ENCODE measurements around the gene BEND7. TPM values are rescaled to one million over a fixed set of nuclear protein-coding genes. Genes with fewer than 3 reads are reported as not detected.
A peak's percentile ranks its signal among the peaks of the same experiment; 100 is the strongest.
"Not testable (repeated sequence)": the region's sequence is repeated elsewhere in the genome, so short reads cannot be mapped to it uniquely, and the experiment has no call there.

Gene BEND7
- total RNA-seq, 2 experiments from 2014 or later: not detected

- H3K27me3 Mint-ChIP-seq: peaks cover 30% of the 10 kb centered on the region
- CTCF ChIA-PET: interaction anchor here (0.6 to 1.9 kb wide), 2 partner anchors 20 to 98 kb away, joined by 3 to 8 read pairs; no protein-coding TSS in a partner anchor
Measured at GRCh38 chr10:13537985-13538384, 9.2 kb upstream of the BEND7 start.

GRCh38 chr10:13536674-13537366 lies 8.0 kb upstream of the BEND7 start:
- intact Hi-C loops (cut with micrococcal nuclease): loop anchor here (1.0 kb wide), 1 partner anchor 165 kb away; no protein-coding TSS in a partner anchor
- CTCF ChIA-PET: interaction anchor here (0.7 to 1.9 kb wide), 8 partner anchors 9 to 376 kb away, joined by 3 to 17 read pairs (median 3); no protein-coding TSS in a partner anchor
- Mint-ChIP-seq H3K4me3 (no peak overlapping the region), H3K27ac (no peak overlapping the region), H3K9me3 (no peaks in the 10 kb centered on the region), H3K36me3 (no peaks in the 10 kb centered on the region), H3K27me3 (peaks cover 35% of the 10 kb centered on the region), H3K4me1 (ENCODE audit: low read depth) (no peaks in the 10 kb centered on the region)
- POLR2A ChIA-PET: interaction anchor here (1.0 kb wide), 1 partner anchor 103 kb away, joined by 3 read pairs; no protein-coding TSS in a partner anchor
- peak; percentile 53 for DNase-seq

More at GRCh38 chr10:13537985-13538384, 9.2 kb upstream of the BEND7 start:
- H3K9me3 Mint-ChIP-seq; DNase-seq; H3K27ac Mint-ChIP-seq; intact Hi-C loops (cut with micrococcal nuclease); POLR2A ChIA-PET; H3K36me3 Mint-ChIP-seq; H3K4me3 Mint-ChIP-seq; H3K4me1 Mint-ChIP-seq (ENCODE audit: low read depth): not testable (repeated sequence)

GRCh38 chr10:13535346-13535745 lies 6.5 kb upstream of the BEND7 start:
- Mint-ChIP-seq H3K36me3 (no peaks in the 10 kb centered on the region), H3K9me3 (no peaks in the 10 kb centered on the region), H3K4me1 (ENCODE audit: low read depth) (no peaks in the 10 kb centered on the region), H3K27me3 (peaks cover 33% of the 10 kb centered on the region), H3K4me3 (no peak overlapping the region), H3K27ac (no peak overlapping the region)
- POLR2A ChIA-PET: interaction anchor here (0.6 kb wide), 1 partner anchor 108 kb away, joined by 4 read pairs; no protein-coding TSS in a partner anchor
- no peak for DNase-seq
- intact Hi-C loops (cut with micrococcal nuclease): no loop called here
- CTCF ChIA-PET: no interaction called here

- CTCF ChIA-PET: no interaction called here
- Mint-ChIP-seq H3K4me1 (ENCODE audit: low read depth) (peaks cover 2% of the 10 kb centered on the region), H3K4me3 (no peak overlapping the region), H3K27ac (no peak overlapping the region), H3K9me3 (no peaks in the 10 kb centered on the region), H3K27me3 (peaks cover 48% of the 10 kb centered on the region), H3K36me3 (no peaks in the 10 kb centered on the region)
- DNase-seq: no peak
- intact Hi-C loops (cut with micrococcal nuclease): no loop called here
- POLR2A ChIA-PET: no interaction called here
Measured at GRCh38 chr10:13529714-13529973, 830 bp upstream of the BEND7 start.

GRCh38 chr10:13528123-13528874 lies 515 bp downstream of the BEND7 start:
- ChIA-PET CTCF (interaction anchor here (1.8 kb wide), 1 partner anchor 9 kb away, joined by 4 read pairs; no protein-coding TSS in a partner anchor), POLR2A (no interaction called here)
- H3K4me1 Mint-ChIP-seq (ENCODE audit: low read depth): peaks cover 2% of the 10 kb centered on the region
- no peaks in the 10 kb centered on the region for H3K9me3 Mint-ChIP-seq
- no peak for DNase-seq
- intact Hi-C loops (cut with micrococcal nuclease): no loop called here
- H3K27ac Mint-ChIP-seq: no peak overlapping the region
- peak overlapping the region; percentile 31 for H3K4me3 Mint-ChIP-seq
- H3K27me3 Mint-ChIP-seq: peaks cover 54% of the 10 kb centered on the region
- H3K36me3 Mint-ChIP-seq: no peaks in the 10 kb centered on the region

GRCh38 chr10:13527864-13528122 lies 1.0 kb downstream of the BEND7 start:
- intact Hi-C loops (cut with micrococcal nuclease): no loop called here
- H3K27ac Mint-ChIP-seq: no peak overlapping the region
- H3K27me3 Mint-ChIP-seq: peaks cover 53% of the 10 kb centered on the region
- H3K4me3 Mint-ChIP-seq: peak overlapping the region; percentile 31
- no peaks in the 10 kb centered on the region for H3K36me3 Mint-ChIP-seq
- no peak for DNase-seq
- H3K4me1 Mint-ChIP-seq (ENCODE audit: low read depth): peaks cover 2% of the 10 kb centered on the region
- no peaks in the 10 kb centered on the region for H3K9me3 Mint-ChIP-seq
- CTCF ChIA-PET: interaction anchor here (0.6 to 1.8 kb wide), 2 partner anchors 9 to 63 kb away, joined by 3 to 4 read pairs; no protein-coding TSS in a partner anchor
- POLR2A ChIA-PET: no interaction called here

- DNase-seq: no peak
- peak overlapping the region; percentile 31 for H3K4me3 Mint-ChIP-seq
- CTCF ChIA-PET: interaction anchor here (0.6 to 1.8 kb wide), 3 partner anchors 10 to 155 kb away, joined by 3 to 4 read pairs (median 4); no protein-coding TSS in a partner anchor
- no peak overlapping the region for H3K27ac Mint-ChIP-seq
- no peaks in the 10 kb centered on the region for H3K36me3 Mint-ChIP-seq
- intact Hi-C loops (cut with micrococcal nuclease): no loop called here
- H3K27me3 Mint-ChIP-seq: peaks cover 55% of the 10 kb centered on the region
- H3K9me3 Mint-ChIP-seq: no peaks in the 10 kb centered on the region
- POLR2A ChIA-PET: interaction anchor here (0.6 kb wide), 1 partner anchor 158 kb away, joined by 3 read pairs; no protein-coding TSS in a partner anchor
- peaks cover 2% of the 10 kb centered on the region for H3K4me1 Mint-ChIP-seq (ENCODE audit: low read depth)
Measured at GRCh38 chr10:13526948-13527863, 1.6 kb downstream of the BEND7 start.

- Mint-ChIP-seq H3K27me3 (peaks cover 50% of the 10 kb centered on the region), H3K36me3 (no peaks in the 10 kb centered on the region)
- CTCF ChIA-PET: no interaction called here
Measured at GRCh38 chr10:13525663-13526062, 3.2 kb downstream of the BEND7 start.

GRCh38 chr10:13521026-13521425 lies 7.8 kb downstream of the BEND7 start:
- Mint-ChIP-seq H3K4me1 (ENCODE audit: low read depth) (no peaks in the 10 kb centered on the region), H3K27ac (no peak overlapping the region), H3K36me3 (no peaks in the 10 kb centered on the region), H3K27me3 (peaks cover 30% of the 10 kb centered on the region), H3K4me3 (no peak overlapping the region), H3K9me3 (no peaks in the 10 kb centered on the region)
- ChIA-PET CTCF (interaction anchor here (1.5 kb wide), 1 partner anchor 149 kb away, joined by 3 read pairs; no protein-coding TSS in a partner anchor), POLR2A (no interaction called here)
- no peak for DNase-seq
- intact Hi-C loops (cut with micrococcal nuclease): no loop called here

More at GRCh38 chr10:13525663-13526062, 3.2 kb downstream of the BEND7 start:
- Mint-ChIP-seq H3K4me3 (no peak overlapping the region), H3K27ac (no peak overlapping the region), H3K4me1 (ENCODE audit: low read depth) (peaks cover 2% of the 10 kb centered on the region), H3K9me3 (no peaks in the 10 kb centered on the region)
- POLR2A ChIA-PET: no interaction called here
- intact Hi-C loops (cut with micrococcal nuclease): no loop called here
- no peak for DNase-seq

- no peaks in the 10 kb centered on the region for H3K36me3 Mint-ChIP-seq
- peaks cover 24% of the 10 kb centered on the region for H3K27me3 Mint-ChIP-seq
- intact Hi-C loops (cut with micrococcal nuclease): no loop called here
- H3K9me3 Mint-ChIP-seq: no peaks in the 10 kb centered on the region
- POLR2A ChIA-PET: no interaction called here
- no peak overlapping the region for H3K4me3 Mint-ChIP-seq
- H3K27ac Mint-ChIP-seq: no peak overlapping the region
- CTCF ChIA-PET: interaction anchor here (1.5 kb wide), 1 partner anchor 148 kb away, joined by 3 read pairs; no protein-coding TSS in a partner anchor
- no peak for DNase-seq
- no peaks in the 10 kb centered on the region for H3K4me1 Mint-ChIP-seq (ENCODE audit: low read depth)
Measured at GRCh38 chr10:13520194-13520593, 8.6 kb downstream of the BEND7 start.

- CTCF ChIA-PET: no interaction called here
- POLR2A ChIA-PET: interaction anchor here (0.6 kb wide), 1 partner anchor 21 kb away, joined by 6 read pairs; no protein-coding TSS in a partner anchor
- H3K27me3 Mint-ChIP-seq: peaks cover 14% of the 10 kb centered on the region
- no peak for DNase-seq
- no peak overlapping the region for H3K27ac Mint-ChIP-seq
- H3K9me3 Mint-ChIP-seq: no peaks in the 10 kb centered on the region
- H3K4me1 Mint-ChIP-seq (ENCODE audit: low read depth): no peaks in the 10 kb centered on the region
- intact Hi-C loops (cut with micrococcal nuclease): no loop called here
- H3K4me3 Mint-ChIP-seq: no peak overlapping the region
- no peaks in the 10 kb centered on the region for H3K36me3 Mint-ChIP-seq
Measured at GRCh38 chr10:13518076-13518692, 10.6 kb downstream of the BEND7 start.

Measured in activated CD4-positive, alpha-beta memory T cell treated with anti-CD3 and anti-CD28 coated beads for 36 hours (primary cell).